Colonic mucosa (tissue), 4 donors: ENCODE measurements around the gene DOLPP1. TPM values are rescaled to one million over a fixed set of nuclear protein-coding genes. Genes with fewer than 3 reads are reported as not detected.
"Not testable (repeated sequence)": the region's sequence is repeated elsewhere in the genome, so short reads cannot be mapped to it uniquely, and the experiment has no call there.

Experiments
- DNase-seq: peaks from one replicate; pipeline ENCODE4 v3.0.0-alpha.2; 2020
- H3K27ac ChIP-seq: fragments of 200-600 bp; one replicate; pipeline ENCODE4 v1.8.0; 2021
- H3K27me3 ChIP-seq: fragments of 200-600 bp; one replicate; pipeline ENCODE4 v1.8.0; 2021
- H3K36me3 ChIP-seq: fragments of 200-600 bp; one replicate; pipeline ENCODE4 v1.8.0; 2021
- H3K4me1 ChIP-seq: fragments of 200-600 bp; one replicate; pipeline ENCODE4 v1.8.0; 2021; ENCODE audit warnings: mild to moderate bottlenecking
- H3K4me3 ChIP-seq: fragments of 200-600 bp; one replicate; pipeline ENCODE4 v1.8.0; 2021
- H3K9ac ChIP-seq, 2 donors: one replicate each; pipeline ENCODE4 v1.7.0; 2013; ENCODE audit warnings: control low read depth in 2 of 2, low read depth in 2 of 2, low read length in 2 of 2
- H3K9me3 ChIP-seq: fragments of 200-600 bp; one replicate; pipeline ENCODE4 v1.8.0; 2021
- intact Hi-C: fragments of 100-400 bp; cut with DNase I; formaldehyde crosslinking; loops from one replicate; pipeline ENCODE4 v1.14.1; 2022
- total RNA-seq, 2 donors: library from RNA; stranded (reverse); fragmentation: NEBNext Ultra II Directional in 1 of 2; extraction: Animal tissue kit (Norgen Biotek cat#: 25700) in 1 of 2; gene quantifications; one replicate each; pipeline ENCODE4 v1.2.1, GENCODE V29; 2021
- TF ChIP-seq, protein P1 (sequence below): fragments of 200-600 bp; IDR thresholded peaks from one replicate; pipeline ENCODE4 v1.8.0; 2022; ENCODE audit warnings: antibody characterized with exemption, mild to moderate bottlenecking
- donor health status: healthy.
- donor health status: DM: no; HTN: no; CAD: no.
- donor health status: DM: no; HTN: no; CAD: no.

Gene DOLPP1
- total RNA-seq, 2 donors from 2014 or later, result 33.9 to 37.3 TPM

- peaks cover 8% of the 10 kb centered on the region for H3K36me3 ChIP-seq
Measured at GRCh38 chr9:129124506-129125069, 43.7 kb downstream of the DOLPP1 start.

DNA sequence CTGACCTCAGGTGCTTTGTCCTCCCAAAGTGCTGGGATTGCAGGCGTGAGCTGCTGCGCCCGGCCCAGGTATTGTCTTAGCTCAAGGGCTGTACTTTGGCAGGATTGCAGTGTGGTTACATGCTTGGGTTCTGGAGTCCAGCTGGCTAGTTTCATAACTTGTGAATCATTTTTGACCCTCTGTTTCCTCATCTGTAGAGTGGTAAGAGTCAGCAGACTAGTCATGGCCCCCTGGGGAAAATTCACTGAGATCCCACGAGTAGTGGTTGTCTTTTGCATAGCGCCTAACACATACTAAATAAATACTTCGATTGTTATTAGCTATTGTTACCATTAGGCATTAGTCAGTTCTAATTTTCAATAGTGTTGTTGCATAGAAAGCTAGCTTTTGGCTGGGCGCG is 44.6 kb downstream of the DOLPP1 start:
- Histone ChIP-seq H3K27me3 (no peaks in the 10 kb centered on the region), H3K27ac (no peak overlapping the region), H3K36me3 (peaks cover 8% of the 10 kb centered on the region), H3K4me1 (no peaks in the 10 kb centered on the region), H3K9me3 (no peaks in the 10 kb centered on the region), H3K9ac (no peak overlapping the region), H3K4me3 (no peak overlapping the region)
- TF ChIP-seq, protein P1, sequence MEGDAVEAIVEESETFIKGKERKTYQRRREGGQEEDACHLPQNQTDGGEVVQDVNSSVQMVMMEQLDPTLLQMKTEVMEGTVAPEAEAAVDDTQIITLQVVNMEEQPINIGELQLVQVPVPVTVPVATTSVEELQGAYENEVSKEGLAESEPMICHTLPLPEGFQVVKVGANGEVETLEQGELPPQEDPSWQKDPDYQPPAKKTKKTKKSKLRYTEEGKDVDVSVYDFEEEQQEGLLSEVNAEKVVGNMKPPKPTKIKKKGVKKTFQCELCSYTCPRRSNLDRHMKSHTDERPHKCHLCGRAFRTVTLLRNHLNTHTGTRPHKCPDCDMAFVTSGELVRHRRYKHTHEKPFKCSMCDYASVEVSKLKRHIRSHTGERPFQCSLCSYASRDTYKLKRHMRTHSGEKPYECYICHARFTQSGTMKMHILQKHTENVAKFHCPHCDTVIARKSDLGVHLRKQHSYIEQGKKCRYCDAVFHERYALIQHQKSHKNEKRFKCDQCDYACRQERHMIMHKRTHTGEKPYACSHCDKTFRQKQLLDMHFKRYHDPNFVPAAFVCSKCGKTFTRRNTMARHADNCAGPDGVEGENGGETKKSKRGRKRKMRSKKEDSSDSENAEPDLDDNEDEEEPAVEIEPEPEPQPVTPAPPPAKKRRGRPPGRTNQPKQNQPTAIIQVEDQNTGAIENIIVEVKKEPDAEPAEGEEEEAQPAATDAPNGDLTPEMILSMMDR, result no peak
- no peak for DNase-seq
- intact Hi-C loops, result no loop called here

More at GRCh38 chr9:129124506-129125069, 43.7 kb downstream of the DOLPP1 start:
- intact Hi-C loops, result no loop called here
- Histone ChIP-seq H3K4me1 (no peaks in the 10 kb centered on the region), H3K4me3 (no peak overlapping the region), H3K27me3 (no peaks in the 10 kb centered on the region), H3K9me3 (no peaks in the 10 kb centered on the region), H3K9ac (no peak overlapping the region), H3K27ac (no peak overlapping the region)
- TF ChIP-seq, protein P1, result no peak
- DNase-seq, result no peak

GRCh38 chr9:129126749-129127618 is 46.1 kb downstream of the DOLPP1 start:
- no peak overlapping the region for H3K27ac ChIP-seq
- intact Hi-C loops, result no loop called here
- no peaks in the 10 kb centered on the region for H3K27me3 ChIP-seq
- H3K4me3 ChIP-seq, result no peak overlapping the region
- H3K4me1 ChIP-seq, result no peaks in the 10 kb centered on the region
- DNase-seq, result no peak
- no peak overlapping the region for H3K9ac ChIP-seq
- no peaks in the 10 kb centered on the region for H3K9me3 ChIP-seq
- TF ChIP-seq, protein P1, result no peak
- no peaks in the 10 kb centered on the region for H3K36me3 ChIP-seq

- Histone ChIP-seq H3K9me3 (no peaks in the 10 kb centered on the region), H3K4me1 (no peaks in the 10 kb centered on the region), H3K27ac (no peak overlapping the region), H3K27me3 (no peaks in the 10 kb centered on the region), H3K4me3 (no peak overlapping the region), H3K36me3 (no peaks in the 10 kb centered on the region), H3K9ac (no peak overlapping the region)
- TF ChIP-seq, protein P1, result no peak
- no peak for DNase-seq
- intact Hi-C loops, result no loop called here
Measured at GRCh38 chr9:129128689-129129088, 47.8 kb downstream of the DOLPP1 start.

DNA sequence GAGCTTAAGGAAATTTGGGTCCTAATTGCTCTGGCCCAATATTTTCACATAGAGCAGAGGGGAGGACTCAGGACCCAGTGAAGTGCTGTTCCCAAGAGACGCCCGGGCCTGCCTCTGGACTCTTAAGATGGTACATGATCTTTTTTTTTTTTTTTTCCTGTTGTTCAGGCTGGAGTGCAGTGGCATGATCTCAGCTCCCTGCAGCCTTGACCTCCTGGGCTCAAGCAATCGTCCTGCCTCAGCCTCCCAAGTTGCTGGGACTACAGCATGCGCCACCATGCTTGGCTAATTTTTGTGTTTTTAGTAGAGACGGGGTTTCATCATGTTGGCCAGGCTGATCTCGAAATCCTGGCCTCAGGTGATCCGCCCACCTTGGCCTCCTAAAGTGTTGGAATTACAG is 49.4 kb downstream of the DOLPP1 start:
- not testable (repeated sequence) for H3K36me3 ChIP-seq

GRCh38 chr9:129130791-129131190 is 49.9 kb downstream of the DOLPP1 start:
- no peak for DNase-seq
- Histone ChIP-seq H3K9ac (no peak overlapping the region), H3K27me3 (no peaks in the 10 kb centered on the region), H3K4me3 (no peak overlapping the region), H3K36me3 (no peaks in the 10 kb centered on the region), H3K4me1 (no peaks in the 10 kb centered on the region), H3K27ac (no peak overlapping the region), H3K9me3 (no peaks in the 10 kb centered on the region)
- TF ChIP-seq, protein P1, result no peak
- intact Hi-C loops, result no loop called here

More for the DNA sequence above, 49.4 kb downstream of the DOLPP1 start:
- H3K27ac ChIP-seq, H3K9ac ChIP-seq, H3K4me3 ChIP-seq, H3K9me3 ChIP-seq, H3K4me1 ChIP-seq, DNase-seq, intact Hi-C loops, H3K27me3 ChIP-seq: not testable (repeated sequence)
